Hypothalamus (tissue), 51 donors: ENCODE measurements around the gene MICALL2.

Experiments used
- DNase-seq, 51 donors: peaks; one replicate each; lab custom pipeline; 2025; lab: John Stamatoyannopoulos, UW

The MICALL2 gene

GRCh38 chr7:1436608-1437007, 22.7 kb downstream of the MICALL2 start:
- DNase-seq = no peak

DNA sequence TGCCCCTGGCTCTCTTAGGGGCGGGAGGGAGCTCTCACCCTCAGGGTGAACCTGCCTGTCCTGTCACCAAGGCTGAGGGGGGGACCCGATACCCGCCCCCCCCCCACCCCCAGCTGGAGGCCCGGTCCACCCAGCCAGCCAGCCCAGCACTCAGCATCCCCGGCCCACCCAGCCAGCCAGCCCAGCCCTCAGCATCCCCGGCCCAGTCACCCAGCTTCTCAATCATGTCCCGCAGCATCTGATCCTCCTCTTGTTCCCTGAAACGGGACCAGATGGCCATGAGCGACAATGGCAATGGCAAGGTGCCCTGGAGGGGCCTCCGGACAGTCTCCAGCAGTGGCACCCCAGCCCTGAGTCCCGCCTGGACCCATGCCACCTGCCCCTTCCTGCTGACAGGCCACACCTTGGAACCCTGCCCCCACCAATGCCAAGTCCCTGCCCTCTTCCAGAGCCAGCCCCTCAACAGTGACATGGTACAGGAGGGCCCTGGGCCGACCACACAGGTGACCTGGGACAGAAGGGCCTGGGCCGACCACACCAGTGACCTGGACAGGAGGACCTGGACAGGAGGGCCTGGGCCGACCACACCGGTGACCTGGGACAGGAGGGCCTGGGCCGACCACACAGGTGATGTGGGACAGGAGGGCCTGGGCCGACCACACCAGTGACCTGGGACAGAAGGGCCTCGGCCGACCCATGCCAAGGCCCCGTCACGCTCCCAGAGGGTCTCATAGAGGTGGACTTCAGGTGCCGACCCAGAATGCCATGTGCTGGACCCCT, 24.2 kb downstream of the MICALL2 start:
- DNase-seq = no peak

- DNase-seq = no peak
These were observed 25.0 kb downstream of the MICALL2 start for GRCh38 chr7:1434165-1434718.

- DNase-seq = no peak
These were observed 25.9 kb downstream of the MICALL2 start for GRCh38 chr7:1433128-1433920.

- peak in 38 of 51 donors; percentile 7 to 74 (median 35) for DNase-seq
These were observed 26.7 kb downstream of the MICALL2 start for GRCh38 chr7:1432411-1433082.

DNA sequence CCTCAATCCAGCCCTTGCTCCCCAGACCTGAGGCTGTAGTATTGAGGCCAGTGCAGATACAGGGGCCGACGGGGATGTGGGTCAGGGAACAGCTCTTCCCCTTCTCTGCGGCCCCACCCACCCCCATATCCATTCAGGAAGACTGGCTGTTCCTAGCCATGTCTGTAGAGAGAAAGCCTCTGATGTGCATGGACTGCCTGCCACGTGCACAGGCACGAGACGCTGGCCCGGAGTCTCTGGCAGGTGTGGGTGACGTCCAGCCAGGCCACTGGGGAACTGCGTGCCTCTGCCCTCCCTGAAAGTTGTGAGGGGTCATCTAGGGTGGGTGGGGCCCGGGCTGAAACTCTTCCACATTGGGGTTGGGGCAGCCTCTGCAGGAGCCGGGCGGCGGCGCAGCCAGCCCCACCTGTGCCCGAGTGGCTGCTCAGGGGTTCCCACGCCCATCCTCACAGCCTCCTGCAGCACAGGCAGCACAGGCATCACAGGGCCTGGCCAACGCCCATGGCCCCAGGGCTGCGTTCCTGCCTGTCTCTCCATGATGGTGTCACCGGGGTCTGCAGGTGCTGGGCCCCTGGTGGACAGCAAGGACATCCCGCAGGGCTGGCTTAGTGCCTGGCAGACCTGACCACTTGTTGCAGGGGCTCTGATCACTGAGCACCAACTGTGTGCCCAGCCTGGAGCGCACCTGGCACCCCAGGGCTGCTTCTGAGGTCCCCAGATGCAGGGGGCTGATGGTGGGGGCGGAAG, 27.5 kb downstream of the MICALL2 start:
- DNase-seq = no peak

- no peak for DNase-seq
These were observed 28.0 kb downstream of the MICALL2 start for GRCh38 chr7:1431226-1431625.

- DNase-seq = no peak
These were observed 29.0 kb downstream of the MICALL2 start for GRCh38 chr7:1430056-1430845.

- DNase-seq = no peak
These were observed 30.2 kb downstream of the MICALL2 start for GRCh38 chr7:1428941-1429501.

DNA sequence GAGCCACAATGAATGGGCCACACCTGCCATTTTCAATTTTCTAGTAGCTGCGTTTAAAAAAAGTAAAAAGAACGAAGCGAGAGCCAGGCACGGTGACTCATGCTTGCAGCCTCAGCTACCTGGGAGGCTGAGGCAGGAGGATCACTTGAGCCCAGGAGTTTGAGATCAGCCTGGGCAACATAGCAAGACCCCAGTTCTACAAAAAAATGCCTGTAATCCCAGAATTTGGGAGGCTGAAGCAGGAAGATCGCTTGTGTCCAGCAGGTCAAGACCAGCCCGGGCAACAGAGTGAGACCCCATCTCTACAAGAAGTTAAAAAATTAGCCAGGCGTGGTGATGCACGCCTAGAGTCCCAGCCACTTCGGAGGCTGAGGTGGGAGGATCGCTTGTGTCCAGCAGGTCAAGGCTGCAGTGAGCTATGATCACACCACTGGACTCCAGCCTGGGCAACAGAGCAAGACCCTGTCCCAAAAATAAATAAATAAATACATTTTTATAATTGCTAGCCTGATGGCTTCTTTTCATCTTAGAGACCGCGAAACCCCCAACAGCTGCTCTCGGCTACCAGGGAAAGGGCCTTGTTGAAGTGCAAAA, 32.1 kb downstream of the MICALL2 start:
- no peak for DNase-seq

DNA sequence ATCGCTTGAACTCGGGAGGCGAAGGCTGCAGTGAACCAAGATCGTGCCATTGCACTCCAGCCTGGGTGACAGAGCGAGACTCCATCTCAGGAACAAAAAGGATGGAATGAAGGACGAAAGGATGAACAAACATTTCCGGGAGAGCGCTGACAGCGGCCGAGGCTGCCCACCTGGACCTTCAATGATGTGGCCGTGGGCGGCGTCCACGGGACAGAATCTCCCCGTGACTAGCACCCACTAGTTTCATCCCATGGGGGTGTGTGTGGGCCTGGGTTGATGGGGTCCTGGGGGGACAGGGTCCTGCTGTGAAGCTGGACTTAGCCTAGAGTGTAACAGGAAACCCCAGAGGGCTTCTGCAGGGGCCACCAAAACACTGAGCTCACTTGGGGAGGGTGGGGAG, 32.8 kb downstream of the MICALL2 start:
- DNase-seq = no peak

GRCh38 chr7:1425292-1426136, 33.8 kb downstream of the MICALL2 start:
- DNase-seq = no peak

GRCh38 chr7:1424041-1424440, 35.2 kb downstream of the MICALL2 start:
- DNase-seq = no peak

DNA sequence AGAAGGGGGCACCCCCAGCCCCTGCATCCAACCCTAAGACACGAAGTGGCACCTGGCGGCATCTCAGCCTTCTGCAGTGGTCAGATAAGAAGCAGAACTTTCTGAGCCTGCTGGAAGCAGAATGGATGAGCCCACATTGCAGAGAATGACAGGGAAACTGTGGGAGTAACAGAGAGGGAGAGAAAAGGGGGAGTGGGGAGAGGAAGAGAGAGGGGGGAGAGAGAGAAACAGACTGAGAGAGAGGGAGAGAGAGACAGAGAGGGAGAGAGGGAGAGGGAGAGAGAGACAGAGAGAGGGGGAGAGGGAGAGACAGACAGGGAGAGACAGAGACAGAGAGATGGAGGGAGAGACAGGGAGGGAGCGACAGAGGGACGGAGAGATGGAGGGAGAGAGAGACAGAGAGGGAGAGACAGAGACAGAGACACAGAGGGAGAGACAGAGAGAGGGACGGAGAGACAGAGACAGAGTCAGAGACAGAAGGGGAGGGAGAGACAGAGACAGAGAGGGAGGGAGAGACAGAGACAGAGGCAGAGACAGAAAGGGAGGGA, 35.9 kb downstream of the MICALL2 start:
- no peak for DNase-seq

- no peak for DNase-seq
These were observed 36.6 kb downstream of the MICALL2 start for GRCh38 chr7:1422512-1423263.

- no peak for DNase-seq
These were observed 37.3 kb downstream of the MICALL2 start for GRCh38 chr7:1421946-1422345.
